Measurements from ENCODE around the gene DCAKD.

Gene DCAKD

GRCh38 chr17:45090711-45091110 lies 39.3 kb upstream of the DCAKD start:
- Histone ChIP-seq H2BK120ac (ENCODE audit: insufficient read depth, low read length, poor library complexity) (no peak overlapping the region), H3K18ac (ENCODE audit: low read length) (peak overlapping the region; percentile 33), H2AFZ (ENCODE audit: insufficient read depth, low read length, poor library complexity) (no peak overlapping the region), H4K91ac (ENCODE audit: low read depth, low read length) (no peak overlapping the region), H3K27me3 (ENCODE audit: insufficient read depth, low read length) (no peaks in the 10 kb centered on the region), H4K8ac (ENCODE audit: low read depth, low read length) (no peak overlapping the region), H3K4me1 (ENCODE audit: control insufficient read depth in 1 of 2, insufficient read depth in 2 of 2, low read length in 2 of 2) (peaks cover 9 to 11% of the 10 kb centered on the region in 2 experiments), H3K27ac (ENCODE audit: low read depth, low read length) (no peak overlapping the region), H3K79me2 (ENCODE audit: control insufficient read depth, insufficient read depth, low read length, poor library complexity) (no peaks in the 10 kb centered on the region), H3K14ac (ENCODE audit: low read length) (no peak overlapping the region), H2BK5ac (ENCODE audit: low read depth, low read length, poor library complexity) (no peak overlapping the region), H3K4me3 (ENCODE audit: low read depth, low read length) (no peak overlapping the region), H3K36me3 (ENCODE audit: control insufficient read depth in 1 of 2, insufficient read depth in 2 of 2, low read length in 2 of 2) (peaks cover 67 to 70% of the 10 kb centered on the region in 2 experiments), H3K9me3 (ENCODE audit: insufficient read depth, low read depth, low read length) (no peaks in the 10 kb centered on the region), H2AK5ac (ENCODE audit: low read length) (no peak overlapping the region), H4K12ac (ENCODE audit: low read depth, low read length) (no peak overlapping the region), H3K4me2 (ENCODE audit: low read length) (no peak overlapping the region), H3K9ac (ENCODE audit: low read length) (no peak overlapping the region), H3K79me1 (ENCODE audit: low read length) (no peaks in the 10 kb centered on the region), H3K23ac (ENCODE audit: low read length) (no peak overlapping the region), H3K4ac (ENCODE audit: low read depth, low read length) (no peak overlapping the region), H2BK12ac (ENCODE audit: low read length) (no peak overlapping the region)
- no CpG with 5 or more reads among the region's 3 CpGs for WGBS (ENCODE audit: extremely low coverage, insufficient coverage, insufficient read length)
- no peak for DNase-seq

GRCh38 chr17:45088741-45089140 lies 37.3 kb upstream of the DCAKD start:
- Histone ChIP-seq H2AFZ (ENCODE audit: insufficient read depth, low read length, poor library complexity) (no peak overlapping the region), H2BK120ac (ENCODE audit: insufficient read depth, low read length, poor library complexity) (no peak overlapping the region), H2AK5ac (ENCODE audit: low read length) (no peak overlapping the region), H3K4me3 (ENCODE audit: low read depth, low read length) (no peak overlapping the region), H3K79me2 (ENCODE audit: control insufficient read depth, insufficient read depth, low read length, poor library complexity) (no peaks in the 10 kb centered on the region), H3K27me3 (ENCODE audit: insufficient read depth, low read length) (no peaks in the 10 kb centered on the region), H2BK5ac (ENCODE audit: low read depth, low read length, poor library complexity) (no peak overlapping the region), H3K27ac (ENCODE audit: low read depth, low read length) (no peak overlapping the region), H3K79me1 (ENCODE audit: low read length) (no peaks in the 10 kb centered on the region), H3K36me3 (ENCODE audit: control insufficient read depth in 1 of 2, insufficient read depth in 2 of 2, low read length in 2 of 2) (peaks cover 57 to 63% of the 10 kb centered on the region in 2 experiments), H3K4me1 (ENCODE audit: control insufficient read depth in 1 of 2, insufficient read depth in 2 of 2, low read length in 2 of 2) (peaks cover 9 to 11% of the 10 kb centered on the region in 2 experiments), H4K8ac (ENCODE audit: low read depth, low read length) (no peak overlapping the region), H3K18ac (ENCODE audit: low read length) (no peak overlapping the region), H3K9ac (ENCODE audit: low read length) (no peak overlapping the region), H4K12ac (ENCODE audit: low read depth, low read length) (no peak overlapping the region), H3K4me2 (ENCODE audit: low read length) (no peak overlapping the region), H2BK12ac (ENCODE audit: low read length) (no peak overlapping the region), H3K14ac (ENCODE audit: low read length) (no peak overlapping the region), H3K9me3 (ENCODE audit: insufficient read depth, low read depth, low read length) (no peaks in the 10 kb centered on the region), H3K23ac (ENCODE audit: low read length) (no peak overlapping the region), H3K4ac (ENCODE audit: low read depth, low read length) (no peak overlapping the region), H4K91ac (ENCODE audit: low read depth, low read length) (no peak overlapping the region)
- no peak for DNase-seq
- no CpG with 5 or more reads among the region's 3 CpGs for WGBS (ENCODE audit: extremely low coverage, insufficient coverage, insufficient read length)

GRCh38 chr17:45087978-45088377 lies 36.5 kb upstream of the DCAKD start:
- Histone ChIP-seq H3K4me3 (ENCODE audit: low read depth, low read length) (no peak overlapping the region), H3K79me2 (ENCODE audit: control insufficient read depth, insufficient read depth, low read length, poor library complexity) (no peaks in the 10 kb centered on the region), H3K23ac (ENCODE audit: low read length) (no peak overlapping the region), H3K18ac (ENCODE audit: low read length) (no peak overlapping the region), H3K9me3 (ENCODE audit: insufficient read depth, low read depth, low read length) (no peaks in the 10 kb centered on the region), H2BK12ac (ENCODE audit: low read length) (no peak overlapping the region), H4K91ac (ENCODE audit: low read depth, low read length) (no peak overlapping the region), H2AFZ (ENCODE audit: insufficient read depth, low read length, poor library complexity) (no peak overlapping the region), H3K4me1 (ENCODE audit: control insufficient read depth in 1 of 2, insufficient read depth in 2 of 2, low read length in 2 of 2) (peaks cover 5 to 6% of the 10 kb centered on the region in 2 experiments), H2AK5ac (ENCODE audit: low read length) (no peak overlapping the region), H3K79me1 (ENCODE audit: low read length) (no peaks in the 10 kb centered on the region), H3K36me3 (ENCODE audit: control insufficient read depth in 1 of 2, insufficient read depth in 2 of 2, low read length in 2 of 2) (peaks cover 56 to 61% of the 10 kb centered on the region in 2 experiments), H3K27me3 (ENCODE audit: insufficient read depth, low read length) (no peaks in the 10 kb centered on the region), H2BK5ac (ENCODE audit: low read depth, low read length, poor library complexity) (no peak overlapping the region), H4K8ac (ENCODE audit: low read depth, low read length) (no peak overlapping the region), H4K12ac (ENCODE audit: low read depth, low read length) (no peak overlapping the region), H3K4ac (ENCODE audit: low read depth, low read length) (no peak overlapping the region), H3K14ac (ENCODE audit: low read length) (no peak overlapping the region), H2BK120ac (ENCODE audit: insufficient read depth, low read length, poor library complexity) (no peak overlapping the region), H3K27ac (ENCODE audit: low read depth, low read length) (no peak overlapping the region), H3K4me2 (ENCODE audit: low read length) (no peak overlapping the region), H3K9ac (ENCODE audit: low read length) (no peak overlapping the region)
- no peak for DNase-seq
- no CpG with 5 or more reads among the region's 5 CpGs for WGBS (ENCODE audit: extremely low coverage, insufficient coverage, insufficient read length)

GRCh38 chr17:45087504-45087975 lies 36.1 kb upstream of the DCAKD start:
- no peak overlapping the region for H3K23ac ChIP-seq (ENCODE audit: low read length)
- no peaks in the 10 kb centered on the region for H3K27me3 ChIP-seq (ENCODE audit: insufficient read depth, low read length)
- no peak overlapping the region for H4K8ac ChIP-seq (ENCODE audit: low read depth, low read length)
- DNase-seq: no peak
- H2BK5ac ChIP-seq (ENCODE audit: low read depth, low read length, poor library complexity): no peak overlapping the region
- H4K12ac ChIP-seq (ENCODE audit: low read depth, low read length): no peak overlapping the region
- no peak overlapping the region for H3K18ac ChIP-seq (ENCODE audit: low read length)
- peaks cover 2 to 6% of the 10 kb centered on the region in 2 experiments for H3K4me1 ChIP-seq (ENCODE audit: control insufficient read depth in 1 of 2, insufficient read depth in 2 of 2, low read length in 2 of 2)
- H3K36me3 ChIP-seq (ENCODE audit: control insufficient read depth in 1 of 2, insufficient read depth in 2 of 2, low read length in 2 of 2): peaks cover 60 to 62% of the 10 kb centered on the region in 2 experiments
- no peaks in the 10 kb centered on the region for H3K79me1 ChIP-seq (ENCODE audit: low read length)
- H4K91ac ChIP-seq (ENCODE audit: low read depth, low read length): no peak overlapping the region
- H3K14ac ChIP-seq (ENCODE audit: low read length): no peak overlapping the region
- H3K9me3 ChIP-seq (ENCODE audit: insufficient read depth, low read depth, low read length): no peaks in the 10 kb centered on the region
- no CpG with 5 or more reads among the region's 3 CpGs for WGBS (ENCODE audit: extremely low coverage, insufficient coverage, insufficient read length)
- H3K79me2 ChIP-seq (ENCODE audit: control insufficient read depth, insufficient read depth, low read length, poor library complexity): no peaks in the 10 kb centered on the region
- H2AFZ ChIP-seq (ENCODE audit: insufficient read depth, low read length, poor library complexity): no peak overlapping the region
- no peak overlapping the region for H3K9ac ChIP-seq (ENCODE audit: low read length)
- no peak overlapping the region for H2BK12ac ChIP-seq (ENCODE audit: low read length)
- no peak overlapping the region for H3K4me2 ChIP-seq (ENCODE audit: low read length)
- no peak overlapping the region for H3K4me3 ChIP-seq (ENCODE audit: low read depth, low read length)
- no peak overlapping the region for H2AK5ac ChIP-seq (ENCODE audit: low read length)
- H3K27ac ChIP-seq (ENCODE audit: low read depth, low read length): no peak overlapping the region
- no peak overlapping the region for H2BK120ac ChIP-seq (ENCODE audit: insufficient read depth, low read length, poor library complexity)
- no peak overlapping the region for H3K4ac ChIP-seq (ENCODE audit: low read depth, low read length)
